Kidney capillary endothelial cell (primary cell): ENCODE measurements around the gene FUT8.
"Not testable (repeated sequence)": the region's sequence is repeated elsewhere in the genome, so short reads cannot be mapped to it uniquely, and the experiment has no call there.

Experiments used
- DNase-seq: peaks from one replicate; pipeline ENCODE4 v3.0.0-alpha.2; 2018; ENCODE audit warnings: low spot score

Gene FUT8

GRCh38 chr14:65453807-65454480 is 41.4 kb downstream of the FUT8 start:
- DNase-seq = no peak

DNA sequence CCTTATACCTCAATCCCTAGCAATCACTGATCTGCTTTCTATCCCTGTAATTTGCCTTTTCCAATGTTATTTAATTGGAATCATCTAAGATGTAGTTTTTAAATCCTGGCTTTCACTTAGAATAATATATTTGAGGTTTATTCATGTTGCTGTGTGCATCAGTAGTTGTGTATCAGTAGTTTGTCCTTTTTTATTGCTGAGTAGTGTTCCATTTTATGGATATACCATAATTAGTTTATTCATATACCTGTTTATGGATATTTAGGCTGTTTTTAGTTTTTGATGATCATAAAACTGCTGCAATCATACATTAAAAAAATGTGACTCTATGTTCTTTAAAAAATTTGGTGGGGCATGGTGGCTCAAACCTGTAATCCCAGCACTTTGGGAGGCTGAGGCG is 43.7 kb downstream of the FUT8 start:
- no peak for DNase-seq

DNA sequence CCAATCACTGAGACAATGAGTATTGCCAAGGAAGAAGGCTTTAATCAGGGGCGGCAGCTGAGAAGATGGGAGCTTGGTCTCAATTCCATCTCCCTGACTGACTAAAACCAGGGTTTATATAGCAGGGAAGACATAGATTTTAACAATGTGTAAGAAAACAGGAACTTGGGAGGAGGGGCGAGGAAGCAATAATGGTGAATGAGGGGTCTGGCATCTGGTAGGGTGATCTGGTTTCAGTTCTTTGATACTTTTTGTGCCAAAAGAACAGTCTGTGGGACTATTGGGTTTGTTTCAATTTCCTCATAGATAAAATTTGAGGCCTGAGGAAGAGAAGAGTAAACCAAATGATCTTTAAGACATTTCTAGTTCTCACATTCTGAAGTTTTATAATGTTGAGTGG is 49.2 kb downstream of the FUT8 start:
- no peak for DNase-seq

DNA sequence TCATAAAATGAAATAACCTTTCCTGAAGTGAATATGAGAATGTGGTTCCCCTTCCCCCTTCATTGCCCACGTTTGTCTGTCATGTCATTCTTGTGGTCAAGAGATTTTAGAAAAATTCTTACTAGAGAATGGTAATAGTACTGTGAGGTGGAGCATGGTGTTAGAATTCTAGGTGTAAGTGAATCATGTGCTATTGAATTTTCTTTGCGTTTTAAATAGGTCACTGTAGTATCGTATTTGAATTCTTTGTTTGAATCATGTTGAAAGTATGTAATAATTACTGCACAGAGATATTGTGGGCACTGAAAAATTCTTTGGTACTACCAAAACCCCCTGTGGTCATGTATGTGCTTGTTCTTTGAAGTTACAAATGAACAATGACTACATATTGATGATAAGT is 49.9 kb downstream of the FUT8 start:
- no peak for DNase-seq

DNA sequence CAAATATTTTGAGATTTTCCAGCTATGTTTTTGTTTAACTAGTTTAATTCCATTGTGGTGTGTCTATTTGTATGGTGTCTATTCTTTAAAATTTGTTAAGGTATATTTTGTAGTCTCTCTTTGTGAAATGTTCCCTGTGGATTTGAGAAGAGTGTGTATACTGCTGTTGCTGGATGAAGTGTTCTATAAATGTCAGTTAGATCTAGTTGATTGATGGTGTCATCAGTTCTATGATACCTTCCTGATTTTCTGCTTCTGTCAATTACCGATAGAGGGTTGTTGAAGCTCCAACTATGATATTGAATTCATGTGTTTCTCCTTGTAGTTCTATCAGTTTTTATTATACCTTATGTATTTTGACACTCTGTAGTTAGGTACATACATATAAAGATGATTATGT is 53.1 kb downstream of the FUT8 start:
- DNase-seq = no peak

DNA sequence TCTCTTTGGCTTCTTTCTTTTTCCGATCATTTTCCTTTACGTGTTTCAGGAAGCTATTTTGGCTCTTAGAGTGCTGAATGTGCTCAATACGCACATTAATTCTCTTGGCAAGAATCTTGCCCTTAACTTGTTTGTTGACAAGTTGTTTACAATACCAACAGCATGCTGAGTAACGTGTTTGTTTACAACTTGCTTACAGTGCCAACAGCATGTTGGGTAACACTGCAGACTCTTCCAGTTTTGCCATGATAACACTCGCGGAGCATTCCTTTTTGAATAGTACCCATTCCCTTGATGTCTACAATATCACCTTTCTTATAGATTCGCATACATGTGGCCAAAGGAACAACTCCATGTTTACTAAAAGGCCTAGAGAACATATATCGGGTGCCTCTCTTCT is 55.4 kb downstream of the FUT8 start:
- DNase-seq = not testable (repeated sequence)

- DNase-seq = no peak
These were observed 57.4 kb downstream of the FUT8 start for GRCh38 chr14:65469903-65470302.

DNA sequence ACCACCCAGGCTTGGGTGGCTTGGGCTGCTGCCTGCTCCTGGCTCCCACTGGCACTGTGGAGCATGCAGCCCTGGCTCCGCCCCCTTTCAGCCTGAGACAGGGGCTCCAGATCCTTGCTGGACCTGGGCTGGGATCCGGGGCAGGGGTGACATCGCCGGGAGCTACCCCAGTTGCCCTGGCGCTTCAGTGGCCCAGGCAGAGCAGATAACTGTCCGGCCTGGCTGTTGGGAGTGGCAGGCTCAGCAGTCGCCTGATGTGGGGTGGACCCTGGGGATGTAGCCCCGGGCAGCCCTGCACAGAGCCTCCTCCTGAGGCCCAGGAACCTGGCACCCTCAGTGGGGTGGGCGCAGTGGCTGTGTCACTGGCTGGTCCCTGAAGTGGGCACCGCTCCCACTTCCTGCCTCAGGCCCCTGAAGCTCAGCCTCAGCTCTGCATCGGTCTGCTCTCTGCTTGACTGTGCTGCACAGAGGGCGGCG is 57.9 kb downstream of the FUT8 start:
- DNase-seq = no peak

GRCh38 chr14:65471038-65471878 is 58.7 kb downstream of the FUT8 start:
- DNase-seq = no peak

DNA sequence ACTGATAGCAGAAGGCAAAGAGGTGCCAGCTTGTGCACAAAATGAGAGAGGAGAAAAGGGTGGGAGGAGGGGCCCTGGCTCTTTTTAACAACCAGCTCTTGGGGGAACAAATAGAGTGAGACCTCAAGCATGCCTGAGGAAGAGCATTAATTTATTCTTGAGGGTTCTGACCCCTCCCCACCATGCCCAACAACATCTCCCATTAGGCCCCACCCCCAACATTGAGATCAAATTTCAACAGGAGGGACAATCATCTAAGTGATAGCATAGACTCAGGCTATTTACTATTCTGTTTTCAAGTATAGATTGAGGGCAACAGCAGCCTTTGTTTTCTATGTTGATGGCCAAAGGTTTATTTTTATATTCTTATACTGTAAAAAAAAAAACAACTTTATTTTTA is 59.7 kb downstream of the FUT8 start:
- DNase-seq = no peak

DNA sequence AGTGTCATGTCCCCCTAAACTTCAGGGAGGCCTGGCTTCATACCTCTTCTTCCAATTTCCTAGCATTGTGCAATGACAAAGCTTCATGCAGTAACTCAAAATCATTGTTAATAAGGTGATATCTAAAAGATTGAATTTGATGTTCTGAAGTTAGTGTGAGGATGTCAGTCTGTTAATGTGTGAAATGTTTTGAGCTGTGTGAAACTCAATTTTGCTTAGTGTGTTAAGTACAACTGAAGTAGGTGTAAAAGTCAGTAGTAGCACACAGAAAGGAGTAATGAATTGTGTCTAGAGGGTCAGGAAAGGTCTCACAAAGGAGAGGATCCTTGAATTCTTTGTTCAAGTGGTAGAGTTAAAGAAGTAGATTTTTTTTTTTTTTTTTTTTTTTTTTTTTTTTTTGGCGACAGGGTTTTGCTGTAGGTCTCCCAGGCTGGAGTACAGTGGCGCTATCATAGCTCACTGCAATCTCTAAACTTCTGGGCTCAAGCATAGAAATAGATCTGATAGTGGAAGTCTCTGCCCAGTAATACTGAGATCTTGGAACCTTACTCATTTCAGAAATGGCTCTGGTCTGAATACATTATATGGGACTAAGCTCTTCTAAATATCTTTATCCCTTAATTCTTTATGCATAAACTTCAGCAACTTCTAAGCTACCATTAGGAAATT is 63.9 kb downstream of the FUT8 start:
- no peak for DNase-seq

DNA sequence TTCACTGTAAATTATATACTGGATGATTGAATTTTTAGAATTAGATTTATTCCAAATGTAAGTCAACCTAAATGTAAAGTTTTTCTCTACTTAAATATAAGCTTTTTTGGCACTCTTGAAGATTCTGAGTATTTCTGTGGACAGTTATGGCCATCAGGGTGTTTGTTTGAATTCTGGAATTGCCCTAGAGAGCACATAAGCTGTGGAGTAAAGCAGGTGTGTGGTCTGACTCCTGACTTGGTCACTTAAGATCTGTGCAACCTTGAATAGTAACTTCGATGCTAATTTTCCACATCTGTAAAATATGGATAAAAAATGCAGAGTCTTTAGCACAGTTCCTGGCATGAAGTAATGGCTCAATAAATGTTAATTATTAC is 64.4 kb downstream of the FUT8 start:
- no peak for DNase-seq

GRCh38 chr14:65478017-65478416 is 65.5 kb downstream of the FUT8 start:
- no peak for DNase-seq

DNA sequence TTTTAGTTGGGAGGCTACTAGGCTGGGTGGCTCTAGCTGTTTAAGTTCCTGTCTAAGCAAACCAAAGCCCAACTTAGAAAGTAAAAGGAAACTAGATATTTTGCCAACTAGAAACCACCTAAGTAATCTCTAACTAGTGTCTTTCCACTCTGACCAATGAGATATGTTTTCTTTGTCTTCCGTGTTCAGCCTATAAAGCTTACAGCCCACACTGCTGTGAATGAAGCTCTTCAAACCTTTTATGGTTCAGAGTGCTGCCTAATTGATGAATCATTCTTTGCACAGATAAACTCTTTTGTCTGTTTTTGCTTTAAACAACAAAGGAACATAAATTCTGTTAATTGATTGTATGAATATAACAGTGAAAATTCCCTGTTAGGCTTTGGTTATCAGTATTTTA is 66.1 kb downstream of the FUT8 start:
- DNase-seq = no peak

DNA sequence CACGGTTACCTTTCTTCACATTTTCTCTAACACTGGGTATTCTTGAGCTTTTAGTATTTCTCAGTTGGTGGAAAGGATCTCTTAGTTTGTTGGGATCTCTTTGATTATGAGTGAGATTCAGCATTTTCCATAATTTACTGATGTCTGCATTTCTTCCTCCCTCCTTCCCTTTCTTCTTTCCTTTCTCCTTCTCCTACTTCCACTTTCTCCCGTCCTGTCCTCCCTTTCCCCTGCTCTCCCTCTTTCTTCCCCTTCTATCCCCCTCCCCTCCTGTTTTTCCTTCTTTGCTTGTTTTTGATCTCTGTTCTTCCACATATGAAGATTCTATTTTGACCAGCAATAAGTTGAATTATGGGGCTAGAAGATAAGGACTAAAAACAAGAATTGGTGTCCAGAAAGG is 66.9 kb downstream of the FUT8 start:
- no peak for DNase-seq

- DNase-seq = no peak
These were observed 70.4 kb downstream of the FUT8 start for GRCh38 chr14:65482757-65483438.

GRCh38 chr14:65483647-65484046 is 71.1 kb downstream of the FUT8 start:
- no peak for DNase-seq

DNA sequence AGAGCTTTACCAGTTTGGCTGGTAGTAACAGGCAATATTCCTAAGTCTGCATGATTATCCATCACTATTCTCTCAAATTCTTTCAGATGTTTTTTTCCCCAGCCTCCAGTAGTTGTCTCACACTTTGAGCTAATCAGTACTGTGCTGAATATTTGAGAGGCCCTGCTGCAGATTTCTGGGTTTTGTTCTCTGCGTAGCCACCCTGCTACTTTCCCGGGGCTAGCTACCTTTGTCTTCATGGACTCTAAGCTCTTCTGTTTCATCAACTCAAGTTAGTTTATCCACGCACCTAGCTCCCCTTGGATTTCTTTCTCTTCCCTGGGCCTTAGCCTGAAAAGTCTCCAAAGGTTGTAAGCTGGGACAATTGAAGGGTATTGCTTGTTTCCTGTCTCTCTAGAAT is 73.0 kb downstream of the FUT8 start:
- DNase-seq = no peak

DNA sequence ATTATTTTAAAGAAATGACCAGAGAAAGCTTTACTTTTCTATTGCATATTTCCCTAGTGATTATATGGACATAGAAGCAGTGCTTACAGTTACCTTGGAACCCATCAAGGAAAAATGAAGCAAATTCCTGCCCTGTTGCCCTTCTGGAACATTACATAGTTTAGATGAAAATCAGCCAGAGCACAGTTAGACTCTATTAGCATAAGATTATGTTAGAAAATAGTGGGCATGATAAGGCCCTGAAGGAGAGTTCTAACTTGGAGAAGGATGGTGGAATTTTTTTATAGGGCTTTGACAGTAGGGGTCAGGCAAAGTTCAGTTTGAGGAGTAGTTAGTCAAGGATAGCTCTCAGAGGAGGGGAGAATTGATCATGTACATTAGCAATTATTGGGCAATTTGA is 74.3 kb downstream of the FUT8 start:
- no peak for DNase-seq

DNA sequence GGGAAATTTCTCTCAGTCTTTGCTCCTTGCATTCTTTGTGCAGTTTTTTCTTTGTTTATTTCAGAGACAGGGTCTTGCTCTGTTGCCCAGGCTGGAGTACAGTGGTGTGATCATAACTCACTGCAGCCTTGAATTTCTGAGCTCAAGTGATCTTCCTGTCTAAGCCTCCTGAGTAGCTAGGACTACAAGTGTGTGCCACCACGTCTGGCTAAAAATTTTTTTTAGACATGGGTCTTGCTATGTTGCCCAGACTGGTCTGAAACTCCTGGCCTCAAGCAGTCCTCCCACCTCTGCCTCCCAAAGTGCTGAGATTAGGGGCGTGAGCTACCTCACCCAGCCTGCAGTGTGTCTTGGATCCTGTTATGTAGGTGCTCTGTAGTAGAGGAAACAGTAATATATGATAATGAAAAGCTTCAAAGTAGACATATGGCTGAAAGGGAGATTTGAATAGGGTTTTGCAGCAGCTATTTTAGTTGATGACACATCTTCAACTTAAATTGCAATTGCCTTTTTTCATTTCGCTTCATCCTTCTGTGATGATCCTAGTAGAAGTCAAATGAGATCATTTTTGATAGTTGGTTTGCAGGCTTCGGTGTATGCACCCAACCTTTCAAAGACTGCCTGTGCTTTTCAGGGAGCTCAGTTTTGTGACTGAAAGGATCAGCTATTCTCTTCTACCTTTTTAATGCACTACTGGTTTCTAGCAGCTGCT is 75.4 kb downstream of the FUT8 start:
- no peak for DNase-seq

DNA sequence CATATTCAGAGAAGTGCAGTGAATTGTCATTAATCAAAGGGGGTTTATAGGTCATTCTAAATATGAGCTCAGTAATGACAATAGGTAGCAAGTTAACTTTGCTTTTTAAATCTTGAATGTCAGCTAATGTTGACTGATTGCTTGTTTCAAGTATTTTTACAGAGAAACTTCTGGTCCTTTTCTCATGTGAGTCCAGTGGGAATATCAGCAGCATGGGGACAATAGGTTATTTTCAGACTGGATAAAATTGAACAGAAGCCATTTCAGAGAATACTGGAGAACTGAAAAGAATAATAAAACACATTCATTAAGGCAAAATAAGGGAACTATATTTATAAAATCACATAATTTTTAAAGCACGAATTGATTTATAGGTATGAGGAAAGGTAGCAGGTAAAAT is 78.7 kb downstream of the FUT8 start:
- DNase-seq = no peak

- DNase-seq = no peak
These were observed 79.7 kb downstream of the FUT8 start for GRCh38 chr14:65492266-65492665.
